ENCODE results near the gene ERVV-1. TPM values are rescaled to one million over a fixed set of nuclear protein-coding genes. Genes with fewer than 3 reads are reported as not detected.

Gene ERVV-1
- total RNA-seq, 1 experiment from 2014 or later: not detected

- no peak for ATAC-seq
- TF ChIP-seq CTCF (conservative IDR thresholded peaks at IDR 0.05; ENCODE audit: low read depth, low read length) (no peak), EZH2phosphoT487 (IDR thresholded peaks at IDR 0.05; ENCODE audit: borderline replicate concordance, low read length) (no peak), EZH2 (IDR thresholded peaks at IDR 0.05; ENCODE audit: low read length, unreplicated experiment) (no peak)
- no peak for DNase-seq
These were observed 27.6 kb downstream of the ERVV-1 start for GRCh38 chr19:53041366-53041765.

GRCh38 chr19:53045536-53045935 is 31.8 kb downstream of the ERVV-1 start:
- Histone ChIP-seq H3K27me3 (ENCODE audit: low read length) (no peaks in the 10 kb centered on the region), H3K27ac (ENCODE audit: low read length) (no peak overlapping the region), H3K9me3 (ENCODE audit: low read length) (peaks cover 18% of the 10 kb centered on the region), H3K4me3 (ENCODE audit: low read length) (no peak overlapping the region), H3K79me2 (ENCODE audit: low read length) (no peaks in the 10 kb centered on the region), H2AFZ (ENCODE audit: low read length) (no peak overlapping the region), H3K9me2 (replicated peaks; ENCODE audit: low read length) (no peaks in the 10 kb centered on the region), H3K4me1 (ENCODE audit: insufficient read depth, low read length) (no peaks in the 10 kb centered on the region), H3K4me2 (ENCODE audit: low read length) (no peak overlapping the region), H3F3A (ENCODE audit: low read length, unreplicated experiment) (no peaks in the 10 kb centered on the region), H3K36me3 (ENCODE audit: low read depth, low read length) (no peaks in the 10 kb centered on the region), H4K20me1 (ENCODE audit: low read length) (no peaks in the 10 kb centered on the region), H3K9ac (ENCODE audit: low read length) (no peak overlapping the region)
- ATAC-seq: no peak
- no TSS peak for BruUV-seq (replicated peaks)
- no peak for TF ChIP-seq EZH2 (IDR thresholded peaks at IDR 0.05; ENCODE audit: low read length, unreplicated experiment)
- TF ChIP-seq CTCF (conservative IDR thresholded peaks at IDR 0.05; ENCODE audit: low read depth, low read length): no peak
- TF ChIP-seq EZH2phosphoT487 (IDR thresholded peaks at IDR 0.05; ENCODE audit: borderline replicate concordance, low read length): no peak
- DNase-seq: no peak
- intact Hi-C loops (cut with micrococcal nuclease): no loop called here
- ChIA-PET CTCF (no interaction called here), POLR2A (ENCODE audit: unreplicated experiment) (no interaction called here)

More at GRCh38 chr19:53041366-53041765, 27.6 kb downstream of the ERVV-1 start:
- no peaks in the 10 kb centered on the region for H4K20me1 ChIP-seq (ENCODE audit: low read length)
- POLR2A ChIA-PET (ENCODE audit: unreplicated experiment): no interaction called here
- intact Hi-C loops (cut with micrococcal nuclease): no loop called here
- no peaks in the 10 kb centered on the region for H3K36me3 ChIP-seq (ENCODE audit: low read depth, low read length)
- CTCF ChIA-PET: no interaction called here
- no peak overlapping the region for H3K9ac ChIP-seq (ENCODE audit: low read length)
- no peak overlapping the region for H3K4me3 ChIP-seq (ENCODE audit: low read length)
- H3K4me2 ChIP-seq (ENCODE audit: low read length): no peak overlapping the region
- H3K79me2 ChIP-seq (ENCODE audit: low read length): no peaks in the 10 kb centered on the region
- no peak overlapping the region for H2AFZ ChIP-seq (ENCODE audit: low read length)
- no peak overlapping the region for H3K27ac ChIP-seq (ENCODE audit: low read length)
- no peaks in the 10 kb centered on the region for H3K4me1 ChIP-seq (ENCODE audit: insufficient read depth, low read length)
- H3K9me2 ChIP-seq (replicated peaks; ENCODE audit: low read length): no peaks in the 10 kb centered on the region
- no TSS peak for BruUV-seq (replicated peaks)
- H3K9me3 ChIP-seq (ENCODE audit: low read length): peaks cover 17% of the 10 kb centered on the region
- H3F3A ChIP-seq (ENCODE audit: low read length, unreplicated experiment): no peaks in the 10 kb centered on the region
- no peaks in the 10 kb centered on the region for H3K27me3 ChIP-seq (ENCODE audit: low read length)

- Histone ChIP-seq H3K9me2 (replicated peaks; ENCODE audit: low read length) (no peaks in the 10 kb centered on the region), H3K4me1 (ENCODE audit: insufficient read depth, low read length) (no peaks in the 10 kb centered on the region), H3K4me2 (ENCODE audit: low read length) (no peak overlapping the region), H2AFZ (ENCODE audit: low read length) (no peak overlapping the region), H3K9me3 (ENCODE audit: low read length) (peaks cover 16% of the 10 kb centered on the region), H3K4me3 (ENCODE audit: low read length) (no peak overlapping the region), H3F3A (ENCODE audit: low read length, unreplicated experiment) (no peaks in the 10 kb centered on the region), H3K27me3 (ENCODE audit: low read length) (no peaks in the 10 kb centered on the region), H3K79me2 (ENCODE audit: low read length) (no peaks in the 10 kb centered on the region), H4K20me1 (ENCODE audit: low read length) (no peaks in the 10 kb centered on the region), H3K36me3 (ENCODE audit: low read depth, low read length) (no peaks in the 10 kb centered on the region), H3K9ac (ENCODE audit: low read length) (no peak overlapping the region), H3K27ac (ENCODE audit: low read length) (no peak overlapping the region)
- DNase-seq (no peak), ATAC-seq (no peak)
- ChIA-PET CTCF (no interaction called here), POLR2A (ENCODE audit: unreplicated experiment) (no interaction called here)
- TF ChIP-seq EZH2 (IDR thresholded peaks at IDR 0.05; ENCODE audit: low read length, unreplicated experiment) (no peak), CTCF (conservative IDR thresholded peaks at IDR 0.05; ENCODE audit: low read depth, low read length) (no peak), EZH2phosphoT487 (IDR thresholded peaks at IDR 0.05; ENCODE audit: borderline replicate concordance, low read length) (no peak)
- BruUV-seq (replicated peaks): no TSS peak
- intact Hi-C loops (cut with micrococcal nuclease): no loop called here
These were observed 33.7 kb downstream of the ERVV-1 start for GRCh38 chr19:53047379-53047778.

Data from PC-3 (cell line).